ENCODE results near the gene OR6Q1.

Gene OR6Q1

DNA sequence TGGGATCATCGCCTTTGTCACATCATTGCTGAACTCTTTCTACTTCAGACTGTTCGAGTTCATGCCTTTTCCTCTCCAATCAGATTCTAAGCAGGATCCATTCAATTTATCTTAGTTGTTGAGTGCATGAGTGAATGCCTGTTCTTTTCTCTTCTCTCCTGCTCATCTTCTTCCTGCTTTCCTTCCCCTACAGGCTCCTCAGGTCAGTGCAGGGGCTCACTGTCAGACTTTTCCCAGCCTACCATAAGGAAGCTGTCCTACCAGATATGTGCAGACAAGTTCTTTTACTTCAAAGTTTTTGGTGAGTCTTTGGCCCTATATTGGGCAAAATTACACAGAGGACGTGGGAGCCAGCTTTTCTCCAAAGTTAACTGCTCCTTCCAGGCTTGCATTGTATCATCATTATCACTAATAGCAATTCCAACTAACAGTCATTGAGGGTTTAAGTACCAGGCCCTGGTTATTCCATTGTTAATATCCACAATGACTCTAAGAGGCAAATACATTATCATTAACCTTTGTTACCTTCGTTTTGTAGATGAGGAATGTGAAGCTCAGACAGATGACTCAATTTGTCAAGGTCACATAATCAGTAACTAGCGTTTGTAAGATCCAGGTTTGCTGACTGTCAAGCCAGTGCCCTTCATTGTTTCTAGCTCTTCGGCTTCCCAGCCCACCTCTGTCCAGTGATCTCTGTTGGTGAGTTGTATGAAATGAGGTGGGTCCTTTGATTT lies 30.4 kb downstream of the OR6Q1 start:
- TF ChIP-seq, protein P1, sequence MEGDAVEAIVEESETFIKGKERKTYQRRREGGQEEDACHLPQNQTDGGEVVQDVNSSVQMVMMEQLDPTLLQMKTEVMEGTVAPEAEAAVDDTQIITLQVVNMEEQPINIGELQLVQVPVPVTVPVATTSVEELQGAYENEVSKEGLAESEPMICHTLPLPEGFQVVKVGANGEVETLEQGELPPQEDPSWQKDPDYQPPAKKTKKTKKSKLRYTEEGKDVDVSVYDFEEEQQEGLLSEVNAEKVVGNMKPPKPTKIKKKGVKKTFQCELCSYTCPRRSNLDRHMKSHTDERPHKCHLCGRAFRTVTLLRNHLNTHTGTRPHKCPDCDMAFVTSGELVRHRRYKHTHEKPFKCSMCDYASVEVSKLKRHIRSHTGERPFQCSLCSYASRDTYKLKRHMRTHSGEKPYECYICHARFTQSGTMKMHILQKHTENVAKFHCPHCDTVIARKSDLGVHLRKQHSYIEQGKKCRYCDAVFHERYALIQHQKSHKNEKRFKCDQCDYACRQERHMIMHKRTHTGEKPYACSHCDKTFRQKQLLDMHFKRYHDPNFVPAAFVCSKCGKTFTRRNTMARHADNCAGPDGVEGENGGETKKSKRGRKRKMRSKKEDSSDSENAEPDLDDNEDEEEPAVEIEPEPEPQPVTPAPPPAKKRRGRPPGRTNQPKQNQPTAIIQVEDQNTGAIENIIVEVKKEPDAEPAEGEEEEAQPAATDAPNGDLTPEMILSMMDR (IDR thresholded peaks at IDR 0.05; ENCODE audit: low read length) = no peak
- TF ChIP-seq EZH2 (optimal IDR thresholded peaks at IDR 0.05; ENCODE audit: low read depth, low read length) (no peak), EZH2phosphoT487 (IDR thresholded peaks at IDR 0.05; ENCODE audit: low read length) (no peak)
- DNase-seq = no peak
- H2AFZ ChIP-seq (ENCODE audit: low read length) = no peak overlapping the region
- no peak overlapping the region for H3K4me3 ChIP-seq (ENCODE audit: low read length)
- no peaks in the 10 kb centered on the region for H3F3A ChIP-seq (ENCODE audit: insufficient read depth, low read length)
- H3K9ac ChIP-seq (ENCODE audit: low read length) = no peak overlapping the region
- H3K4me2 ChIP-seq (ENCODE audit: low read depth, low read length) = no peak overlapping the region
- no peaks in the 10 kb centered on the region for H4K20me1 ChIP-seq (ENCODE audit: insufficient read depth, low read length)
- H3K27ac ChIP-seq (ENCODE audit: low read length) = no peak overlapping the region
- no peaks in the 10 kb centered on the region for H3K27me3 ChIP-seq (replicated peaks; ENCODE audit: insufficient read depth, low read length)
- no peaks in the 10 kb centered on the region for H3K36me3 ChIP-seq (replicated peaks; ENCODE audit: insufficient read depth, low read length)
- H3K79me2 ChIP-seq (ENCODE audit: low read length) = no peaks in the 10 kb centered on the region
- no peaks in the 10 kb centered on the region for H3K9me3 ChIP-seq (replicated peaks; ENCODE audit: insufficient read depth, low read length)
- no peaks in the 10 kb centered on the region for H3K9me2 ChIP-seq (replicated peaks; ENCODE audit: insufficient read depth, low read length)
- H3K4me1 ChIP-seq (ENCODE audit: low read length) = no peaks in the 10 kb centered on the region

DNA sequence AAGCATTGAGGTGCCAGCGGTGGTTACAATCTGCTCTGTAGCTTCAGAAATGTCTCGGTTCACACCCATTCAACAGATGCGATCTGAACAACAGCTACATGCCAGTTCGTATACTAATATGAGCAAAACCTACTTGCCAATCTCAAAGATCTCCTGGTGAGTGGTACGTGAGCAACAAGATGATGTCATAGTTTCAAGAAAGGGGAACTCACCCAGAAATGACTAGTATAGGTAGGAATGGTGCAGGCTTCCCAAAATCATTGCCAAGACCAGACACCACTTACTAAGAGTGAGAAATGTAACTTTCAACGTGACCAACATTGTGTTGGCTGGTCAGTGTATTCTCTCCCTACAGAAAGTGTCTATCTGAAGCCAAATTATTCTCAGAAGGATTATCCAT lies 31.1 kb downstream of the OR6Q1 start:
- H3K4me1 ChIP-seq (ENCODE audit: low read length) = no peaks in the 10 kb centered on the region
- no peaks in the 10 kb centered on the region for H3K79me2 ChIP-seq (ENCODE audit: low read length)
- H3K36me3 ChIP-seq (replicated peaks; ENCODE audit: insufficient read depth, low read length) = no peaks in the 10 kb centered on the region
- no peaks in the 10 kb centered on the region for H3K27me3 ChIP-seq (replicated peaks; ENCODE audit: insufficient read depth, low read length)
- no peak overlapping the region for H3K27ac ChIP-seq (ENCODE audit: low read length)
- no peak for DNase-seq
- no peaks in the 10 kb centered on the region for H3K9me2 ChIP-seq (replicated peaks; ENCODE audit: insufficient read depth, low read length)
- no peak overlapping the region for H3K4me3 ChIP-seq (ENCODE audit: low read length)
- H3K4me2 ChIP-seq (ENCODE audit: low read depth, low read length) = no peak overlapping the region
- no peaks in the 10 kb centered on the region for H3F3A ChIP-seq (ENCODE audit: insufficient read depth, low read length)
- H2AFZ ChIP-seq (ENCODE audit: low read length) = no peak overlapping the region
- H3K9ac ChIP-seq (ENCODE audit: low read length) = no peak overlapping the region
- H3K9me3 ChIP-seq (replicated peaks; ENCODE audit: insufficient read depth, low read length) = no peaks in the 10 kb centered on the region
- H4K20me1 ChIP-seq (ENCODE audit: insufficient read depth, low read length) = no peaks in the 10 kb centered on the region
- TF ChIP-seq EZH2 (optimal IDR thresholded peaks at IDR 0.05; ENCODE audit: low read depth, low read length) = no peak
- no peak for TF ChIP-seq EZH2phosphoT487 (IDR thresholded peaks at IDR 0.05; ENCODE audit: low read length)
- TF ChIP-seq, protein P1 (IDR thresholded peaks at IDR 0.05; ENCODE audit: low read length) = no peak

DNA sequence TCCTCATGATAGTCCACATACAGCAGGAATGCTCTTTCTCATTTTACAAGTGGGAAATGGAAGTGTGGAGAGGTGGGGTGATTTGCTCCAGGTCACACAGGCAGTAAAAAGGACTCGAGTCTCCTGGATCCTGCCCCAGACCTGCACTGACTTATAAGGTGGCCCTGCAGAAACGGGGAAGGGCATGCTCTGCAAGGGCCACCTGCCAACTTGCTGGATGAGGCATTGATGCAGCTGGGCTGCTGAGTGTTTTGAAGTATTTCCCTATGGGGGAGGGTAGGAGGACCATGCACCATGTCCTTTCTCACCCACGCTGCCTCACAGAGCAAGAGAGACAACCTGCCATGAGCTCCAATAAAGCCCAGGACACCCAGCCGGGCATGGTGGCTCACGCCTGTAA lies 36.9 kb downstream of the OR6Q1 start:
- Histone ChIP-seq H3K79me2 (ENCODE audit: low read length) (no peaks in the 10 kb centered on the region), H3F3A (ENCODE audit: insufficient read depth, low read length) (no peaks in the 10 kb centered on the region), H3K4me3 (ENCODE audit: low read length) (no peak overlapping the region), H3K27ac (ENCODE audit: low read length) (no peak overlapping the region), H3K36me3 (replicated peaks; ENCODE audit: insufficient read depth, low read length) (no peaks in the 10 kb centered on the region), H3K9me3 (replicated peaks; ENCODE audit: insufficient read depth, low read length) (no peaks in the 10 kb centered on the region), H2AFZ (ENCODE audit: low read length) (no peak overlapping the region), H4K20me1 (ENCODE audit: insufficient read depth, low read length) (no peaks in the 10 kb centered on the region), H3K9me2 (replicated peaks; ENCODE audit: insufficient read depth, low read length) (no peaks in the 10 kb centered on the region), H3K4me2 (ENCODE audit: low read depth, low read length) (no peak overlapping the region), H3K9ac (ENCODE audit: low read length) (no peak overlapping the region), H3K4me1 (ENCODE audit: low read length) (no peaks in the 10 kb centered on the region), H3K27me3 (replicated peaks; ENCODE audit: insufficient read depth, low read length) (no peaks in the 10 kb centered on the region)
- no peak for DNase-seq
- TF ChIP-seq EZH2 (optimal IDR thresholded peaks at IDR 0.05; ENCODE audit: low read depth, low read length) (no peak), EZH2phosphoT487 (IDR thresholded peaks at IDR 0.05; ENCODE audit: low read length) (no peak)
- TF ChIP-seq, protein P1 (IDR thresholded peaks at IDR 0.05; ENCODE audit: low read length) = no peak

Measured in MM.1S (cell line).